Bronchial epithelial cell (primary cell): ENCODE data around the gene AGAP2. TPM values are rescaled to one million over a fixed set of nuclear protein-coding genes. Genes with fewer than 3 reads are reported as not detected.
A peak's percentile ranks its signal among the peaks of the same experiment; 100 is the strongest.

Experiments
- DNase-seq: peaks from one replicate; pipeline ENCODE4 v3.0.0-alpha.2; 2010; ENCODE audit warnings: low read depth
- FAIRE-seq: peaks from 2 replicates; lab custom pipeline; 2011; peaks lifted over from hg19 to GRCh38; lab: Jason Lieb, UNC
- H3K27me3 ChIP-seq: 2 replicates; pipeline ENCODE4 v1.5.1; 2011; ENCODE audit warnings: low read length; ENCODE audit not compliant: control insufficient read depth, insufficient read depth
- H3K36me3 ChIP-seq: 2 replicates; pipeline ENCODE4 v1.5.1; 2011; ENCODE audit warnings: low read length; ENCODE audit not compliant: control insufficient read depth, insufficient read depth
- H3K4me3 ChIP-seq: 2 replicates; pipeline ENCODE4 v1.5.1; 2011; ENCODE audit warnings: mild to moderate bottlenecking, low read depth, low read length, control low read depth
- total RNA-seq: library from RNA; depleted of rRNA; stranded (reverse); fragments of >200 nt; gene quantifications from 2 replicates; pipeline ENCODE4 v1.2.1, GENCODE V29; 2014
- TF ChIP-seq, protein P1 (sequence below): IDR thresholded peaks from 2 replicates; pipeline ENCODE4 v1.5.1; 2011; ENCODE audit warnings: mild to moderate bottlenecking, moderate library complexity, low read length, control low read depth, inconsistent platforms; ENCODE audit not compliant: insufficient read depth, severe bottlenecking

Gene AGAP2
- total RNA-seq, 1 donor from 2014 or later: under 0.01 TPM

DNA sequence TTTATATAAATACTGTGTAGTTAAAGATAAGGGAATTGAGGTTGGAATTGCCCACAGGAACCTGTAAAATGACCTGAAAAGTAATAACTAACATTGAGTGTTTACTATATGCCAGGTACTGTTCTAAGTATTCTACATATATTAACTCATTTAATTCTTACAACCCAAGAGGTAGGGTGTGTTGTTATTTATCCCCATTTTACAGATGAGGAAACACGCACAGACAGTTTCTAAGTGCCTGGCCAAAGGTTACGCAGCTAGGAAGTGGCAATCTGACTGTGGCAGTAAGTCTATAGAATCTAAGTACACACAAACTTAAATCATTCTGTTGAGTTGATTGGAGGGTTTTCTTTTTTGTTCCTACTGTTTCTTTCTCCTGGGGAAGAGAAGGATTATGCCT, 5.2 kb upstream of the AGAP2 start:
- DNase-seq: no peak
- peaks cover 14% of the 10 kb centered on the region for H3K27me3 ChIP-seq
- FAIRE-seq: no peak
- TF ChIP-seq, protein P1, sequence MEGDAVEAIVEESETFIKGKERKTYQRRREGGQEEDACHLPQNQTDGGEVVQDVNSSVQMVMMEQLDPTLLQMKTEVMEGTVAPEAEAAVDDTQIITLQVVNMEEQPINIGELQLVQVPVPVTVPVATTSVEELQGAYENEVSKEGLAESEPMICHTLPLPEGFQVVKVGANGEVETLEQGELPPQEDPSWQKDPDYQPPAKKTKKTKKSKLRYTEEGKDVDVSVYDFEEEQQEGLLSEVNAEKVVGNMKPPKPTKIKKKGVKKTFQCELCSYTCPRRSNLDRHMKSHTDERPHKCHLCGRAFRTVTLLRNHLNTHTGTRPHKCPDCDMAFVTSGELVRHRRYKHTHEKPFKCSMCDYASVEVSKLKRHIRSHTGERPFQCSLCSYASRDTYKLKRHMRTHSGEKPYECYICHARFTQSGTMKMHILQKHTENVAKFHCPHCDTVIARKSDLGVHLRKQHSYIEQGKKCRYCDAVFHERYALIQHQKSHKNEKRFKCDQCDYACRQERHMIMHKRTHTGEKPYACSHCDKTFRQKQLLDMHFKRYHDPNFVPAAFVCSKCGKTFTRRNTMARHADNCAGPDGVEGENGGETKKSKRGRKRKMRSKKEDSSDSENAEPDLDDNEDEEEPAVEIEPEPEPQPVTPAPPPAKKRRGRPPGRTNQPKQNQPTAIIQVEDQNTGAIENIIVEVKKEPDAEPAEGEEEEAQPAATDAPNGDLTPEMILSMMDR: no peak
- H3K4me3 ChIP-seq: no peak overlapping the region
- peaks cover 4% of the 10 kb centered on the region for H3K36me3 ChIP-seq

DNA sequence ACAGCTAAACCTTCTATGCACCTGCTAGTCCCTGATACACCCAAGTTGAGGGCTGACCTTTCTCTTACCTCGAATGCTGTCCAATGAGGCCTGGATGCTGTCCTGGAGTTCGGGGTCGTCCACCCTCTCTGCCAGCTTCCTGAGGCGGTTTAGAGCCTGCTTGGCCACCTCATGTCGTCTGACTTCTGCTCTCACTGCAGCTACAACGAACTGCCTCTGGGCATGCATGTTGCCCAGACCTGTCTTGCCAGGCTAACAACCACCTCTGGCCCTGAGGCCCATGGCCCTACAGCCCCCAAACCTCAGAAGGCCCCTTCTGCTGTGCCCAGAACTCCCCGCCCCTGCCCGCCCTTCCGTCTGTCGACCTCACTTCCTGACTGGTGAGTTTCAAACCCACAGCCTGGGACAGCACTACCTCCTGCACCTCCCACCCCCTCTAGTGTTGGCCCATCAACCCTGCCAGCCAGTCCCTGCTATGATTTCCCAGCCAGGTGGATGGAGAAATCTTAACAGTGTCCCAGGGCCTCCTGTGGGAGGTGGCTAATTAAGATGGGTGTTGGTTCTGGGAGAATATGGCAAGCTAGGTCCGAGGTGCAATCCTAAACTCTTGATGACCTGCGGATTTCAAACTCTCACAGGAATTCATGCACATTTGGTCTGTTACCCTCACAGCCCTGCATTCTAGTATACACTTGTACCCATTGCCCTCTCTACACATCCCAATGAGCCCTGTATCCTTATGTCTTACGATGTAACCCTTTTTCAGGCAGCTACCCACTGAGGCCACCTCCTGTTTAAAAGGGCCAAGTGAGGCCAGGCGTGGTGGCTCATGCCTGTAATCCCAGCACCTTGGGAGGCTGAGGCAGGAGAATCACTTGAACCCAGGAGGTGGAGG, 3.5 kb upstream of the AGAP2 start:
- no peak overlapping the region for H3K4me3 ChIP-seq
- TF ChIP-seq, protein P1: peak; percentile 11
- H3K27me3 ChIP-seq: peaks cover 24% of the 10 kb centered on the region
- no peak for DNase-seq
- FAIRE-seq: no peak
- peaks cover under 1% of the 10 kb centered on the region for H3K36me3 ChIP-seq

DNA sequence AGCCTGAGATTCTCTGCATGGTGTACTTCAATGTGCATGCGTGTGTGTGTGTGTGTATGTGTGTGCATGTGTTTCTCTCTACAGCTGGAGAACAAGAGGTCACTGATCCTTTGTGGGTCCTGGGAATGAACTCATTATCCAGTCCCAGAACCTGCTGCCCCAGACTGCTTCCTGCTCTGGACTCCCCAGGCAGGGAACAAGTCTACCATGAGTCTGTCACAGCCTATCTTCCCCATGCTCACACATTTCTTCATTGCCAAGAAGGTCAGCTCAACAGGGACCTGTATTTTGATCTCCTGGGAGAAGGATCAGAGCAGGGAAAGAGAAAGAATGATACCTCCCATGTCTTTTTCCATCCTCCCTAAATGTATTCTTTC, 2.9 kb upstream of the AGAP2 start:
- FAIRE-seq: no peak
- Histone ChIP-seq H3K36me3 (no peaks in the 10 kb centered on the region), H3K4me3 (no peak overlapping the region), H3K27me3 (peaks cover 29% of the 10 kb centered on the region)
- DNase-seq: no peak
- TF ChIP-seq, protein P1: no peak

DNA sequence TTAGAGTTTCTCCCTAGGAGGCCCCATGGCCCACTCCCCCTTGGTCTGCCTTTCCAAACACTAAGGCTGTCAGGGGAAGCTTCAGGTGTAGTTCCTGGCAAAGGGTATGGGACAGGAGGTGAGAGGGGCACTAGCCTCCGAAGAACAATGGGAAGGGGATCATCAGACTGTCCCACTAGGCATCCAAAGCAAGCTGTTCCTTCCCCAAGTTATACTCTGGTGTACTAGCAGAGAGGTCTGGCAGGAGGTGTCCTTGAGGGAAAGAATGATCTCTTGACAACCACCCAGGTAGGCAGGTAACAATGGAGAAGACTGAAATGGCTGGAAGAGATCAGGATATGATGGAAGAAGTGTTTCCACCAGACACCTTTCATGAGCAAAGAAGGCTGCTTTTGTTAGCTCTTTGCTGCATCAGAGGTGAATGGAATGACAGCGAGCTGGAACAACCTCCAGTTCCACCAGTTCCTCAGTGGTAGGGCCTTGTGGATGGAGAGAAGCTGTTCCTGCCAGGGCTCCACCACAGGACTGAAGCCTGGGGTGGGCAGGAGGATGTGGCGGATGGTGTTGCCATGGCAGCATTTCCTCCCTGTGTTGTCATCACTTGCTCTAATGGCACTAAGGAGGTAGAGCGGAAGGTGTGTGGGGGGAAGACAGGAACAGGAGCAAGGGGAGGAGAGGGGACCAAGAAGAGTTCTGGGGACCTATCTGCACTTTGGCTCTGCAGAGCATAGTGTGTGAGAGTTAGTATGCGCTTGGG, 2.3 kb upstream of the AGAP2 start:
- peaks cover 32% of the 10 kb centered on the region for H3K27me3 ChIP-seq
- no peak for FAIRE-seq
- TF ChIP-seq, protein P1: no peak
- no peak overlapping the region for H3K4me3 ChIP-seq
- DNase-seq: no peak
- H3K36me3 ChIP-seq: no peaks in the 10 kb centered on the region

DNA sequence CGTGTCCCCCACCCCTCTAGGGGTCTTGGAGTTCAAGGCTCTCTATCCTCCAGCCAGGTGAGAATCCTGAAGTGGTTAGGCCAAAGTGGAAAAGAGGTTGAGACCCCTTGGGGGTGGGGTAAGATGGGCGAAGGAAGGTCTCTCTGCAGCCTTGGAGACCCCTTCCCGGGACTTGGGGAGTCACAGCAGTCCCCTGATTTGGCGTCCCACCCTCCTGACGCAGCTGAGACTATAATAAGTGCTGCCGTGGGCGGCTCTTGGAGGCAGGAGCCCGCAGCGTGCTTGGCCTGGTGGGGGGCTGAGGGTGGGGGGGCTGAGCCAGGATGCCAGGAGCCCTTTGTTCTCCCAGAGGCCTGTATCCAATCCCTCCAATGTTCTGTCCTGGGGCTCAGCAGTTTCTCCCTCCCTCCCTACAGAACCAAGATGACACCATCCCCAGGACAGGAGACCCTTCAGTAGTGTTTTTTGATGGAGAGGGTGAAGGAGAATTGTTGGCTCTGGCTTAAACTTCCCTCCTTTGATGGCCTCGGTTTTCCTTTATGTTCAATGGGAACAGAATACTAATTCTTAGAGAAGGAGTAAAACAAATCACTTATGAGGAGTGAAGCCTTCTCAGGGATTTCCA, 1.5 kb upstream of the AGAP2 start:
- H3K4me3 ChIP-seq: no peak overlapping the region

More for the DNA sequence above, 1.5 kb upstream of the AGAP2 start:
- Histone ChIP-seq H3K27me3 (peaks cover 39% of the 10 kb centered on the region), H3K36me3 (no peaks in the 10 kb centered on the region)
- no peak for DNase-seq
- TF ChIP-seq, protein P1: no peak
- FAIRE-seq: no peak
